Endothelial cell of umbilical vein (primary cell): Measurements from ENCODE around the gene ERO1A. TPM values are rescaled to one million over a fixed set of nuclear protein-coding genes. Genes with fewer than 3 reads are reported as not detected.

Experiments used
- BruUV-seq: library from RNA; stranded (reverse); fragments of 400-500 nt; replicated peaks from 2 replicates; lab custom pipeline; 2021; lab: Mats Ljungman, UMichigan
- CTCF ChIA-PET: fragments of 300-600, 350-600 bp; sonication (Branson Sonifier 250); formaldehyde crosslinking; loops from one replicate; lab custom pipeline; 2021; ENCODE audit warnings: antibody characterized with exemption, inconsistent platforms; lab: Charles Lee
- POLR2A ChIA-PET: fragments of 300-600, 350-600 bp; sonication (Branson Sonifier 250); formaldehyde crosslinking; loops from one replicate; lab custom pipeline; 2021; ENCODE audit warnings: antibody characterized with exemption, inconsistent platforms; lab: Charles Lee
- DNase-seq: peaks from one replicate; pipeline ENCODE4 v3.0.0-alpha.2; 2011; ENCODE audit warnings: low read depth, low spot score
- FAIRE-seq: peaks from 2 replicates; lab custom pipeline; 2011; peaks lifted over from hg19 to GRCh38; lab: Jason Lieb, UNC
- H2AFZ ChIP-seq: 2 replicates; pipeline ENCODE4 v1.6.0; 2012; ENCODE audit warnings: low read depth, low read length, control low read depth, inconsistent platforms
- H3K27ac ChIP-seq: 2 replicates; pipeline ENCODE4 v1.5.1; 2011; ENCODE audit warnings: low read depth, mild to moderate bottlenecking, control low read depth, low read length, moderate library complexity; ENCODE audit not compliant: insufficient read depth
- H3K27me3 ChIP-seq, 2 experiments: 2 replicates each; pipeline versions ENCODE4 v1.6.0 to v1.6.1; 2011; ENCODE audit warnings: low read length in 2 of 2, mixed read lengths in 1 of 2; ENCODE audit not compliant: control insufficient read depth in 2 of 2, insufficient read depth in 2 of 2
- H3K36me3 ChIP-seq, 2 experiments: 2 replicates in 1 of 2; 3 replicates in 1 of 2; pipeline ENCODE4 v1.5.1; 2011; ENCODE audit warnings: low read length in 2 of 2, mild to moderate bottlenecking in 1 of 2, moderate library complexity in 1 of 2; ENCODE audit not compliant: control insufficient read depth in 2 of 2, insufficient read depth in 2 of 2; ENCODE audit errors: extremely low read depth in 1 of 2
- H3K4me1 ChIP-seq: 3 replicates; pipeline ENCODE4 v1.5.1; 2011; ENCODE audit warnings: mild to moderate bottlenecking, low read length; ENCODE audit not compliant: control insufficient read depth, insufficient read depth; ENCODE audit errors: extremely low read depth
- H3K4me2 ChIP-seq: 2 replicates; pipeline ENCODE4 v1.6.1; 2011; ENCODE audit warnings: low read length, control low read depth, mixed read lengths; ENCODE audit not compliant: insufficient read depth
- H3K4me3 ChIP-seq, 3 experiments: fragments of 200-600 bp in 1 of 3; sonication (generic), shearing (Covaris generic) in 1 of 3; replicated peaks in 1 of 3; 2 replicates each; pipeline ENCODE4 v1.5.1; 2011 to 2016; ENCODE audit warnings: control low read depth in 3 of 3, low read length in 3 of 3, mild to moderate bottlenecking in 2 of 3, inconsistent platforms in 1 of 3, low read depth in 1 of 3, moderate library complexity in 1 of 3; ENCODE audit not compliant: insufficient read depth in 1 of 3
- H3K79me2 ChIP-seq: 2 replicates; pipeline ENCODE4 v1.6.0; 2012; ENCODE audit warnings: low read length, inconsistent platforms; ENCODE audit not compliant: control insufficient read depth, insufficient read depth
- H3K9ac ChIP-seq: replicated peaks from 2 replicates; pipeline ENCODE3; 2011; ENCODE audit warnings: low read length, control low read depth; ENCODE audit not compliant: insufficient read depth; ENCODE audit errors: extremely low read depth
- H3K9me1 ChIP-seq: replicated peaks from 3 replicates; pipeline ENCODE4 v1.6.0; 2011; ENCODE audit warnings: mild to moderate bottlenecking, low read length; ENCODE audit not compliant: control insufficient read depth, insufficient read depth; ENCODE audit errors: extremely low read depth
- H3K9me3 ChIP-seq: replicated peaks from 2 replicates; pipeline ENCODE4 v1.5.1; 2012; ENCODE audit warnings: low read length, inconsistent platforms; ENCODE audit not compliant: control insufficient read depth, insufficient read depth
- H4K20me1 ChIP-seq: replicated peaks from 2 replicates; pipeline ENCODE3; 2011; ENCODE audit warnings: mild to moderate bottlenecking, low read length; ENCODE audit not compliant: control insufficient read depth, insufficient read depth; ENCODE audit errors: extremely low read depth
- EZH2 ChIP-seq: IDR thresholded peaks from 2 replicates; pipeline ENCODE4 v1.6.1; 2012; ENCODE audit warnings: borderline replicate concordance, low read depth, mild to moderate bottlenecking, moderate library complexity, low read length, inconsistent platforms; ENCODE audit not compliant: severe bottlenecking
- FOS ChIP-seq: IDR thresholded peaks from 2 replicates; pipeline ENCODE4 v1.6.1; 2011; ENCODE audit warnings: mild to moderate bottlenecking, low read length, moderate library complexity, borderline replicate concordance; ENCODE audit not compliant: insufficient read depth
- GATA2 ChIP-seq: IDR thresholded peaks from 2 replicates; pipeline ENCODE4 v1.7.0; 2011; ENCODE audit warnings: low read depth, mild to moderate bottlenecking, moderate library complexity, mixed read lengths, low read length; ENCODE audit not compliant: insufficient read length, insufficient read depth
- JUN ChIP-seq: IDR thresholded peaks from 2 replicates; pipeline ENCODE4 v1.6.1; 2011; ENCODE audit warnings: borderline replicate concordance, low read depth; ENCODE audit not compliant: insufficient read length, insufficient read depth
- MAX ChIP-seq: IDR thresholded peaks from 2 replicates; pipeline ENCODE4 v1.6.1; 2011; ENCODE audit not compliant: insufficient read depth, insufficient read length
- MYC ChIP-seq: IDR thresholded peaks from one replicate; pipeline ENCODE4 v1.6.1; 2011; ENCODE audit warnings: mild to moderate bottlenecking, low read depth, low read length
- POLR2A ChIP-seq: IDR thresholded peaks from 2 replicates; pipeline ENCODE4 v1.6.1; 2012; ENCODE audit warnings: low read depth, mild to moderate bottlenecking, control low read depth, low read length
- POLR2AphosphoS5 ChIP-seq: IDR thresholded peaks from 2 replicates; pipeline ENCODE4 v1.6.1; 2012; ENCODE audit warnings: low read depth, mild to moderate bottlenecking, control low read depth, low read length, moderate library complexity; ENCODE audit not compliant: insufficient read depth
- dilution Hi-C: fragments of 300-500 bp; cut with MboI; formaldehyde crosslinking; loops from one replicate; pipeline ENCODE4 v1.15.0; 2019; ENCODE audit warnings: low sequenced_read_pairs; ENCODE audit not compliant: extremely low pct_ligation_motif_present
- intact Hi-C: fragments of 100-400 bp; cut with micrococcal nuclease; formaldehyde crosslinking; loops from one replicate; pipeline ENCODE4 v1.10.0; 2022
- polyA plus RNA-seq, 4 experiments: library from polyadenylated mRNA; depleted of rRNA in 3 of 4; stranded (reverse) in 3 of 4; unstranded in 1 of 4; fragments of >200 nt; gene quantifications; 2 replicates each; pipeline versions ENCODE4 v1.2.1 to v1.2.3, GENCODE V29; 2011 to 2012; ENCODE audit warnings: missing spikeins in 1 of 4
- total RNA-seq: library from RNA; stranded (reverse); gene quantifications from 2 replicates; pipeline ENCODE4 v1.2.3, GENCODE V29; 2021
- TF ChIP-seq, protein P1 (sequence below), 2 donors: IDR thresholded peaks; 1 replicate in 1 of 2; 2 replicates in 1 of 2; pipeline ENCODE4 v1.5.1; 2011; ENCODE audit warnings: low read length in 2 of 2, mild to moderate bottlenecking in 2 of 2, moderate library complexity in 2 of 2, control low read depth in 1 of 2, inconsistent platforms in 1 of 2, low read depth in 1 of 2; ENCODE audit not compliant: insufficient read depth in 1 of 2; ENCODE audit errors: extremely low read depth in 1 of 2

The ERO1A gene
- total and polyA plus RNA-seq, 2 donors (not counting 3 experiments of a cell fraction or from before 2014, with no cell fraction given): 20.7 to 71.4 TPM

DNA sequence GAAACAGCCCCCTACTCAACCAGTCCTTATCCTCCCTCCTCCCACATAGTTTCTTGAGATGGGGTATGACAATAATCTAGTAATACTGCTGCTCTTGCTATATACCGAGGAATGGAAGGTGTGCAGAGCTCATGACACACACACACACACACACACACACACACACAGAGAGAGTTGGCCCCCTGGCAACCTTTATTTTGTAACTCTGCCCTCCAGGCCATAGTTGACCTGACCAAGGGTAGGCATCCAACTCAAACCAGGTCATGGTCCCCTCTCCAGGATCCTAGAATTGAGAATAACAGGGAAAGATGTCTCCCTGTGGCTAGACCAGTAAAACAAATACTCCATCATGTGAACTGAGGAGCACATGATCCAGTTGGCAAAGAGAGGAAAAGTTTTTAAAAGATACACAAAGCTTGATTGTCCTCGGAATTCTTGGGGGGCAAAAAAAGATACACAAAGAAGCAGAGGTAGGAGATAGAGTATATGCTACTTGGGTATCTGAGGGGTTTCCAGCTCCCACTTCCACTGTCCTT lies 11.3 kb downstream of the ERO1A start:
- Histone ChIP-seq H3K27me3 (no peaks in the 10 kb centered on the region), H3K27ac (no peak overlapping the region), H2AFZ (no peak overlapping the region), H4K20me1 (peaks cover 6% of the 10 kb centered on the region), H3K36me3 (no peaks in the 10 kb centered on the region), H3K4me3 (no peak overlapping the region), H3K9me3 (no peaks in the 10 kb centered on the region), H3K4me1 (no peaks in the 10 kb centered on the region), H3K79me2 (peaks cover 52% of the 10 kb centered on the region), H3K9me1 (no peaks in the 10 kb centered on the region), H3K4me2 (no peak overlapping the region), H3K9ac (no peak overlapping the region)
- ChIA-PET POLR2A (interaction anchor here (0.9 kb wide), 1 partner anchor 12 kb away, joined by 4 read pairs; no protein-coding TSS in a partner anchor), CTCF (interaction anchor here (1.8 kb wide), 1 partner anchor 10 kb away, joined by 5 read pairs; no protein-coding TSS in a partner anchor)
- TF ChIP-seq MAX (no peak), EZH2 (no peak), GATA2 (no peak), FOS (no peak), POLR2AphosphoS5 (no peak), MYC (no peak), JUN (no peak), POLR2A (no peak)
- TF ChIP-seq, protein P1, sequence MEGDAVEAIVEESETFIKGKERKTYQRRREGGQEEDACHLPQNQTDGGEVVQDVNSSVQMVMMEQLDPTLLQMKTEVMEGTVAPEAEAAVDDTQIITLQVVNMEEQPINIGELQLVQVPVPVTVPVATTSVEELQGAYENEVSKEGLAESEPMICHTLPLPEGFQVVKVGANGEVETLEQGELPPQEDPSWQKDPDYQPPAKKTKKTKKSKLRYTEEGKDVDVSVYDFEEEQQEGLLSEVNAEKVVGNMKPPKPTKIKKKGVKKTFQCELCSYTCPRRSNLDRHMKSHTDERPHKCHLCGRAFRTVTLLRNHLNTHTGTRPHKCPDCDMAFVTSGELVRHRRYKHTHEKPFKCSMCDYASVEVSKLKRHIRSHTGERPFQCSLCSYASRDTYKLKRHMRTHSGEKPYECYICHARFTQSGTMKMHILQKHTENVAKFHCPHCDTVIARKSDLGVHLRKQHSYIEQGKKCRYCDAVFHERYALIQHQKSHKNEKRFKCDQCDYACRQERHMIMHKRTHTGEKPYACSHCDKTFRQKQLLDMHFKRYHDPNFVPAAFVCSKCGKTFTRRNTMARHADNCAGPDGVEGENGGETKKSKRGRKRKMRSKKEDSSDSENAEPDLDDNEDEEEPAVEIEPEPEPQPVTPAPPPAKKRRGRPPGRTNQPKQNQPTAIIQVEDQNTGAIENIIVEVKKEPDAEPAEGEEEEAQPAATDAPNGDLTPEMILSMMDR (IDR thresholded peaks at IDR 0.05; ENCODE audit: extremely low read depth in 1 of 2, insufficient read depth in 1 of 2, low read depth in 1 of 2, low read length in 2 of 2): no peak
- no peak for DNase-seq
- dilution Hi-C loops: no loop called here
- intact Hi-C loops: no loop called here
- FAIRE-seq: no peak
- no TSS peak for BruUV-seq
